RWPE2 (cell line): Measurements from ENCODE around the gene FASN.

Experiments used
- ATAC-seq: fragments of 200-7000 bp; cut with Tn5 transposase; 3 replicates; pipeline ENCODE4 v1.9.1; 2021; ENCODE audit warnings: low read depth
- DNase-seq: peaks from one replicate; pipeline ENCODE4 v3.0.0-alpha.2; 2020; ENCODE audit warnings: low spot score
- H3K27ac ChIP-seq: fragments of 450-650 bp; 2 replicates; pipeline ENCODE4 v1.5.1; 2017; ENCODE audit warnings: mild to moderate bottlenecking; ENCODE audit not compliant: poor library complexity, severe bottlenecking
- H3K27me3 ChIP-seq: fragments of 250-450 bp; sonication (Bioruptor Pico); 2 replicates; pipeline ENCODE4 v1.5.1; 2021; ENCODE audit warnings: mild to moderate bottlenecking, moderate library complexity; ENCODE audit not compliant: insufficient read depth, poor library complexity, severe bottlenecking
- H3K36me3 ChIP-seq: fragments of 250-450 bp; sonication (Bioruptor Pico); 2 replicates; pipeline ENCODE4 v1.5.1; 2020; ENCODE audit warnings: low read depth, mild to moderate bottlenecking, moderate library complexity
- H3K4me1 ChIP-seq: fragments of 250-450 bp; sonication (Bioruptor Pico); 2 replicates; pipeline ENCODE4 v1.5.1; 2021; ENCODE audit warnings: mild to moderate bottlenecking, moderate library complexity; ENCODE audit not compliant: insufficient read depth, poor library complexity, severe bottlenecking
- H3K4me3 ChIP-seq: fragments of 250-450 bp; sonication (Bioruptor Pico); 2 replicates; pipeline ENCODE4 v1.5.1; 2021; ENCODE audit warnings: mild to moderate bottlenecking, moderate library complexity; ENCODE audit not compliant: severe bottlenecking
- H3K9me3 ChIP-seq: fragments of 250-450 bp; sonication (Bioruptor Pico); 2 replicates; pipeline ENCODE4 v1.5.1; 2021; ENCODE audit warnings: mild to moderate bottlenecking, moderate library complexity; ENCODE audit not compliant: severe bottlenecking
- TF ChIP-seq, protein P1 (sequence below): fragments of 450-650 bp; IDR thresholded peaks from one replicate; pipeline ENCODE4 v1.5.1; 2017; ENCODE audit warnings: mild to moderate bottlenecking, moderate library complexity; ENCODE audit not compliant: poor library complexity, severe bottlenecking

FASN gene

GRCh38 chr17:82118168-82118814, 20.3 kb upstream of the FASN start:
- Histone ChIP-seq H3K4me3 (no peak overlapping the region), H3K36me3 (peaks cover 1% of the 10 kb centered on the region), H3K4me1 (no peaks in the 10 kb centered on the region), H3K9me3 (no peaks in the 10 kb centered on the region), H3K27me3 (no peaks in the 10 kb centered on the region), H3K27ac (no peak overlapping the region)
- ATAC-seq: no peak
- DNase-seq: no peak
- TF ChIP-seq, protein P1, sequence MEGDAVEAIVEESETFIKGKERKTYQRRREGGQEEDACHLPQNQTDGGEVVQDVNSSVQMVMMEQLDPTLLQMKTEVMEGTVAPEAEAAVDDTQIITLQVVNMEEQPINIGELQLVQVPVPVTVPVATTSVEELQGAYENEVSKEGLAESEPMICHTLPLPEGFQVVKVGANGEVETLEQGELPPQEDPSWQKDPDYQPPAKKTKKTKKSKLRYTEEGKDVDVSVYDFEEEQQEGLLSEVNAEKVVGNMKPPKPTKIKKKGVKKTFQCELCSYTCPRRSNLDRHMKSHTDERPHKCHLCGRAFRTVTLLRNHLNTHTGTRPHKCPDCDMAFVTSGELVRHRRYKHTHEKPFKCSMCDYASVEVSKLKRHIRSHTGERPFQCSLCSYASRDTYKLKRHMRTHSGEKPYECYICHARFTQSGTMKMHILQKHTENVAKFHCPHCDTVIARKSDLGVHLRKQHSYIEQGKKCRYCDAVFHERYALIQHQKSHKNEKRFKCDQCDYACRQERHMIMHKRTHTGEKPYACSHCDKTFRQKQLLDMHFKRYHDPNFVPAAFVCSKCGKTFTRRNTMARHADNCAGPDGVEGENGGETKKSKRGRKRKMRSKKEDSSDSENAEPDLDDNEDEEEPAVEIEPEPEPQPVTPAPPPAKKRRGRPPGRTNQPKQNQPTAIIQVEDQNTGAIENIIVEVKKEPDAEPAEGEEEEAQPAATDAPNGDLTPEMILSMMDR: no peak

DNA sequence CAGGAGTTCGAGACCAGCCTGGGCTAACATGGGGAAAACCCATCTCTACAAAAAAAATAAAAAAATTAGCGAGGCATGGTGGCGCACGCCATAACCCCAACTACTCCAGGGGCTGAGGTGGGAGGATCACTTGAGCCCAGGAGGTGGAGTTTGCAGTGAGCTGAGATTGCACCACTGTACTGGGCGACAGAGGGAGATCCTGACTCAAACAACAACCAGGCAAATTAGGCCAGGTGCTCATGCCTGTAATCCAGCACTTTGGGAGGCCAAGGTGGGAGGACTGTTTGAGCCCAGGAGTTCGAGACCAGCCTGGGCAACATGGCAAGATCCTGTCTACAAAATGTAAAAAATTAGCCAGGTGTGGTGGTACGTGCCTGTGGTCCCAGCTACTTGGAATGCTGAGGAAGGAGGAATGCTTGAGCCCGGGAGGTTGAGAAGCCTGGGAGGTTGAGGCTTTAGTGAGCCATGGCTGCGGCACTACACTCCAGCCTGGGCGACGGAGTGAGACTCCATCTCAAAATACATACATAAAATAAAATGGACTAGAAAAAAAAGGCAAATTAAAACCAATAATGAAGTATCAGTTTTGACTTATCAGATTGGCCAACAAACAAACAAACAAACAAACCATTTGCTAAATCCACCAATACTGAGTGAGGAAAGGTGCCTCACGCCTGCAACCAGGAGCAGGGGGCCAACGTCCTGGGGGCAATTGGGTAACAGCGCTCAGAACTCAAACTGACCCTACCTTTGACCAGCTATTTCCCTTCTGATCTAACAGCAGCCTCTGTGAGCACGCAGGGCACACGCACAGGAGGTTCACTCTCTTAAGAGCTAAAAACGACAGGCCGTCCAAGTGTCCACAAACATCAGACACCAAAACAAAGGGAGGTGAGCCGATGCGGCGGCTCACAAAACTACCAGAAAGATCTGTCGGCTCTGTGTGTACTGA, 19.4 kb upstream of the FASN start:
- Histone ChIP-seq H3K27me3 (no peaks in the 10 kb centered on the region), H3K27ac (no peak overlapping the region), H3K36me3 (peaks cover 5% of the 10 kb centered on the region; the same call in 1 of the 2 replicates), H3K4me3 (no peak overlapping the region), H3K4me1 (no peaks in the 10 kb centered on the region), H3K9me3 (no peaks in the 10 kb centered on the region)
- no peak for ATAC-seq
- DNase-seq: no peak
- TF ChIP-seq, protein P1: no peak

DNA sequence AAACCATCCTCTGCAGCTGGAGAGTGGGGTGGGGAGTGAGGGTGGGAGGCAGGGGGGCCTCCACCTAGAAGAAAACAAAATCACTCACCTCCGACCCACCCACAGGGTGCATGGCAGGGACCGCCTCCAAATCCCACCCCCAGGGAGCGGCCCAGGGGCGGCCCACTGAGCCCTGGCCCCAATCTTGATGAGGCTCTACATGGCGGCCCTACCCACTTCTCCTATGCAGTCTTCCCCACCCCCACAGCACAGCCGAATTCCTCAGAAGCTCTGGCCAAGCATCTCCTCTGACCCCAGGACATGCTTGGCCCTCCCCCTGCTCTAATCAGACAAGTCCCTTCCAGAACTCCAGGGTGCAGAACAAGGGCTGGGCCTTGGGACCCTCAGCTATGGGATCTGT, 18.2 kb upstream of the FASN start:
- ATAC-seq: no peak

GRCh38 chr17:82114872-82115271, 16.8 kb upstream of the FASN start:
- no peak for DNase-seq
- H3K27ac ChIP-seq: no peak overlapping the region
- TF ChIP-seq, protein P1: no peak
- H3K4me1 ChIP-seq: peaks cover 9% of the 10 kb centered on the region
- H3K9me3 ChIP-seq: no peaks in the 10 kb centered on the region
- ATAC-seq: no peak
- no peaks in the 10 kb centered on the region for H3K27me3 ChIP-seq
- H3K4me3 ChIP-seq: no peak overlapping the region
- H3K36me3 ChIP-seq: peaks cover 5% of the 10 kb centered on the region; the same call in 1 of the 2 replicates

More for the DNA sequence above, 18.2 kb upstream of the FASN start:
- H3K27me3 ChIP-seq: no peaks in the 10 kb centered on the region
- no peak overlapping the region for H3K27ac ChIP-seq
- no peaks in the 10 kb centered on the region for H3K4me1 ChIP-seq
- no peak overlapping the region for H3K4me3 ChIP-seq
- no peak for DNase-seq
- TF ChIP-seq, protein P1: no peak
- H3K36me3 ChIP-seq: peaks cover 5% of the 10 kb centered on the region; the same call in 1 of the 2 replicates
- H3K9me3 ChIP-seq: no peaks in the 10 kb centered on the region

GRCh38 chr17:82114447-82114846, 16.4 kb upstream of the FASN start:
- DNase-seq (no peak), ATAC-seq (no peak)
- Histone ChIP-seq H3K9me3 (no peaks in the 10 kb centered on the region), H3K4me1 (peaks cover 9% of the 10 kb centered on the region), H3K4me3 (no peak overlapping the region), H3K27ac (no peak overlapping the region), H3K36me3 (peaks cover 5% of the 10 kb centered on the region; the same call in 1 of the 2 replicates), H3K27me3 (no peaks in the 10 kb centered on the region)
- TF ChIP-seq, protein P1: no peak
